GM23338 (cell line): ENCODE results near the gene CHRDL2. TPM values are rescaled to one million over a fixed set of nuclear protein-coding genes. Genes with fewer than 3 reads are reported as not detected.

Source experiments
- ATAC-seq: fragments of 200-7000 bp; cut with Tn5 transposase; 3 replicates; pipeline ENCODE4 v1.9.1; 2020
- DNase-seq: peaks from one replicate; pipeline ENCODE4 v3.0.0-alpha.2; 2015; ENCODE audit warnings: low spot score
- H2AFZ ChIP-seq: fragments of 200-600 bp; sonication (generic); 2 replicates; pipeline ENCODE4 v1.8.0; 2016; ENCODE audit warnings: antibody characterized with exemption, mild to moderate bottlenecking, moderate library complexity
- H3F3A ChIP-seq: fragments of 200-600 bp; sonication (generic); replicated peaks from 2 replicates; pipeline ENCODE4 v1.8.0; 2017; ENCODE audit warnings: antibody characterized with exemption, mixed run types, low read depth
- H3K27ac ChIP-seq: fragments of 200-600 bp; sonication (generic); 2 replicates; pipeline ENCODE4 v1.6.1; 2016; ENCODE audit warnings: low read depth
- H3K27me3 ChIP-seq: fragments of 200-600 bp; sonication (generic); 2 replicates; pipeline ENCODE4 v1.8.0; 2016; ENCODE audit warnings: mild to moderate bottlenecking, mixed run types, moderate library complexity; ENCODE audit not compliant: insufficient read depth
- H3K36me3 ChIP-seq: fragments of 200-600 bp; sonication (generic); 2 replicates; pipeline ENCODE4 v1.8.0; 2016; ENCODE audit warnings: mild to moderate bottlenecking; ENCODE audit not compliant: insufficient read depth
- H3K4me1 ChIP-seq: fragments of 200-600 bp; sonication (generic); 2 replicates; pipeline ENCODE4 v1.8.0; 2016; ENCODE audit warnings: mild to moderate bottlenecking, moderate library complexity; ENCODE audit not compliant: insufficient read depth
- H3K4me2 ChIP-seq: fragments of 200-600 bp; sonication (generic); 2 replicates; pipeline ENCODE4 v1.7.1; 2017; ENCODE audit warnings: mixed run types
- H3K4me3 ChIP-seq: fragments of 200-600 bp; sonication (generic); 2 replicates; pipeline ENCODE4 v1.6.1; 2016; ENCODE audit warnings: mixed run types
- H3K79me2 ChIP-seq: fragments of 200-600 bp; sonication (generic); replicated peaks from 2 replicates; pipeline ENCODE4 v1.8.0; 2017; ENCODE audit warnings: mild to moderate bottlenecking; ENCODE audit not compliant: insufficient read depth
- H3K9me2 ChIP-seq: fragments of 200-600 bp; sonication (generic); 2 replicates; pipeline ENCODE4 v1.8.0; 2017; ENCODE audit not compliant: insufficient read depth
- H4K20me1 ChIP-seq: fragments of 200-600 bp; sonication (generic); replicated peaks from 2 replicates; pipeline ENCODE4 v1.8.0; 2017; ENCODE audit warnings: mild to moderate bottlenecking; ENCODE audit not compliant: insufficient read depth
- H3K27ac Mint-ChIP-seq: 2 replicates; pipeline ENCODE4 v1.8.0; 2020; ENCODE audit warnings: inconsistent platforms, mild to moderate bottlenecking, moderate library complexity, mixed read lengths
- H3K27me3 Mint-ChIP-seq: 3 replicates; pipeline ENCODE4 v1.8.0; 2022; ENCODE audit warnings: low read depth, mild to moderate bottlenecking, moderate library complexity, mixed read lengths, inconsistent platforms; ENCODE audit not compliant: insufficient read depth, poor library complexity
- H3K36me3 Mint-ChIP-seq: 3 replicates; pipeline ENCODE4 v1.8.0; 2021; ENCODE audit warnings: low read depth, mild to moderate bottlenecking, inconsistent platforms, moderate library complexity, mixed read lengths
- H3K4me1 Mint-ChIP-seq: 3 replicates; pipeline ENCODE4 v1.8.0; 2020; ENCODE audit warnings: mild to moderate bottlenecking, inconsistent platforms, mixed read lengths
- H3K4me3 Mint-ChIP-seq: 3 replicates; pipeline ENCODE4 v1.8.0; 2021; ENCODE audit warnings: moderate library complexity, mild to moderate bottlenecking, inconsistent platforms, mixed read lengths
- H3K9me3 Mint-ChIP-seq: 3 replicates; pipeline ENCODE4 v1.8.0; 2020; ENCODE audit warnings: moderate library complexity, mild to moderate bottlenecking, inconsistent platforms, mixed read lengths
- CREB1 ChIP-seq: fragments of 250-450 bp; sonication (Bioruptor Pico); IDR thresholded peaks from 2 replicates; pipeline ENCODE4 v1.5.0; 2020; ENCODE audit warnings: low read depth, mild to moderate bottlenecking, moderate library complexity
- CTCF ChIP-seq, 2 experiments: fragments of 200-600 bp in 1 of 2; sonication (generic) in 1 of 2; conservative IDR thresholded peaks; 2 replicates each; pipeline versions ENCODE4 v1.5.1 to v1.6.1; 2016 to 2017; ENCODE audit warnings: antibody characterized with exemption in 2 of 2, low read depth in 2 of 2, mild to moderate bottlenecking in 2 of 2, moderate library complexity in 1 of 2
- EZH2 ChIP-seq: fragments of 200-600 bp; sonication (generic); IDR thresholded peaks from one replicate; pipeline ENCODE4 v1.8.0; 2017; ENCODE audit warnings: antibody characterized with exemption, mild to moderate bottlenecking, low read depth; ENCODE audit not compliant: unreplicated experiment
- JUNB ChIP-seq: IDR thresholded peaks from one replicate; pipeline ENCODE4 v1.6.1; 2016; ENCODE audit warnings: antibody characterized with exemption; ENCODE audit not compliant: unreplicated experiment
- NANOG ChIP-seq: IDR thresholded peaks from 2 replicates; pipeline ENCODE4 v1.6.1; 2016; ENCODE audit warnings: antibody characterized with exemption, borderline replicate concordance
- POLR2AphosphoS5 ChIP-seq: IDR thresholded peaks from 2 replicates; pipeline ENCODE4 v1.6.1; 2016; ENCODE audit warnings: antibody characterized with exemption, low read depth
- REST ChIP-seq: IDR thresholded peaks from one replicate; pipeline ENCODE4 v1.6.1; 2018; ENCODE audit warnings: antibody characterized with exemption; ENCODE audit not compliant: unreplicated experiment
- STAT1 ChIP-seq: IDR thresholded peaks from one replicate; pipeline ENCODE4 v1.6.1; 2016; ENCODE audit warnings: antibody characterized with exemption; ENCODE audit not compliant: unreplicated experiment
- ZNF114 ChIP-seq: fragments of 250-450 bp; sonication (Bioruptor Pico); IDR thresholded peaks from 2 replicates; pipeline ENCODE4 v1.5.0; 2020; ENCODE audit warnings: mild to moderate bottlenecking, moderate library complexity
- ZNF331 ChIP-seq: fragments of 250-450 bp; sonication (Bioruptor Pico); IDR thresholded peaks from 2 replicates; pipeline ENCODE4 v1.5.0; 2020; ENCODE audit warnings: low read depth, mild to moderate bottlenecking, moderate library complexity
- ZNF462 ChIP-seq: fragments of 250-450 bp; sonication (Bioruptor Pico); IDR thresholded peaks from 2 replicates; pipeline ENCODE4 v1.5.0; 2020; ENCODE audit warnings: mild to moderate bottlenecking, moderate library complexity
- polyA plus RNA-seq: library from polyadenylated mRNA; unstranded; fragments of >200 nt; fragmentation: Nextera tagmentation; extraction: Ambion mirVana; gene quantifications from 2 replicates; pipeline ENCODE4 v1.2.1, GENCODE V29; 2016
- total RNA-seq: library from RNA; depleted of rRNA; stranded (reverse); fragments of >200 nt; shearing (Covaris generic); gene quantifications from 2 replicates; pipeline ENCODE4 v1.2.3, GENCODE V29; 2014

The CHRDL2 gene
- total and polyA plus RNA-seq, 2 experiments from 2014 or later, result 0.21 TPM; not detected in 1

- peaks cover 3% of the 10 kb centered on the region; the same call in 1 of the 3 replicates for H3K36me3 Mint-ChIP-seq
- no peak overlapping the region for H3K4me3 Mint-ChIP-seq
- no peaks in the 10 kb centered on the region for H3K27me3 ChIP-seq
- DNase-seq (no peak), ATAC-seq (no peak)
- H3K4me1 Mint-ChIP-seq, result peaks cover 2% of the 10 kb centered on the region; the same call in 1 of the 3 replicates
- H3K27me3 Mint-ChIP-seq, result no peaks in the 10 kb centered on the region
- no peak overlapping the region for H2AFZ ChIP-seq
- TF ChIP-seq STAT1, result no peak
- no peaks in the 10 kb centered on the region for H3K9me3 Mint-ChIP-seq
- H3K36me3 ChIP-seq, result no peaks in the 10 kb centered on the region
- H3K27ac ChIP-seq, result no peak overlapping the region
- H3K79me2 ChIP-seq, result no peaks in the 10 kb centered on the region
- no peaks in the 10 kb centered on the region for H3K9me2 ChIP-seq
- H3F3A ChIP-seq, result no peaks in the 10 kb centered on the region
- no peak overlapping the region for H3K4me2 ChIP-seq
- no peak overlapping the region for H3K27ac Mint-ChIP-seq
- H4K20me1 ChIP-seq, result peaks cover 3% of the 10 kb centered on the region; the same call in 1 of the 2 replicates
- no peaks in the 10 kb centered on the region for H3K4me1 ChIP-seq
- H3K4me3 ChIP-seq, result no peak overlapping the region
Measured at GRCh38 chr11:74647831-74648230, 83.4 kb downstream of the CHRDL2 start.

DNA sequence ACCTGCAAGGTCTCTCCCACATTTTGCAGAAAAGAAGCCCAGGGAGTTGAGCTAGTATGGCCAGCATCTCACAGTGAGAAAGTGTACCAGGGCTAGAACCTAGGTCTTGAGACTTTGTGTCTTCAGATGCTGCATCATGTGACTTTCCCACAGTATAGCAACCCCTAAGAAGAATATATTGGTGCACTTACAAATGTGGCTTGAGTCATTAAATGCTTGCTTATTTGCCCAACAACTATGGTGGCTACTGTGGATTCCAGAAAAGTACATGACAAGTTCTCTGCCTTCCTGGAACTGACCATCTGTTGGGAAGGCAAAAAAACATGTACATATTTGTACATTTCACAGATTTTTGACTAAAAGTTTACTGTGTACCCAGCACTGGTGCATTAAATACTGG is 83.8 kb downstream of the CHRDL2 start:
- no peaks in the 10 kb centered on the region for H3K27me3 ChIP-seq
- H3K4me2 ChIP-seq, result no peak overlapping the region
- no peaks in the 10 kb centered on the region for H3K36me3 ChIP-seq
- DNase-seq, result no peak
- Mint-ChIP-seq H3K9me3 (no peaks in the 10 kb centered on the region), H3K4me1 (peaks cover 2% of the 10 kb centered on the region; the same call in 1 of the 3 replicates), H3K27ac (no peak overlapping the region), H3K4me3 (no peak overlapping the region), H3K27me3 (no peaks in the 10 kb centered on the region), H3K36me3 (peaks cover 2% of the 10 kb centered on the region; the same call in 1 of the 3 replicates)
- H3K9me2 ChIP-seq, result no peaks in the 10 kb centered on the region
- H3K79me2 ChIP-seq, result no peaks in the 10 kb centered on the region
- H4K20me1 ChIP-seq, result peaks cover 3% of the 10 kb centered on the region; the same call in 1 of the 2 replicates
- no peak for ATAC-seq
- no peaks in the 10 kb centered on the region for H3K4me1 ChIP-seq
- H3K27ac ChIP-seq, result no peak overlapping the region
- H3F3A ChIP-seq, result no peaks in the 10 kb centered on the region
- no peak overlapping the region for H3K4me3 ChIP-seq
- H2AFZ ChIP-seq, result no peak overlapping the region
- TF ChIP-seq EZH2 (no peak), NANOG (no peak), REST (no peak), JUNB (no peak), CREB1 (CRISPR knock-in tag) (no peak), ZNF331 (CRISPR knock-in tag) (no peak), ZNF114 (CRISPR knock-in tag) (no peak), POLR2AphosphoS5 (no peak), ZNF462 (CRISPR knock-in tag) (no peak), STAT1 (no peak), CTCF (conservative IDR thresholded peaks at IDR 0.05; ENCODE audit: low read depth in 2 of 2) (no peak)
